G401.6 (cell line): ENCODE measurements around the gene CLEC17A.
"Not testable (repeated sequence)": the region's sequence is repeated elsewhere in the genome, so short reads cannot be mapped to it uniquely, and the experiment has no call there.

Experiments used
- FAIRE-seq: peaks from 2 replicates; lab custom pipeline; 2012; peaks lifted over from hg19 to GRCh38; lab: Jason Lieb, UNC

Gene CLEC17A

GRCh38 chr19:14584372-14584771 lies 1.5 kb downstream of the CLEC17A start:
- FAIRE-seq = not testable (repeated sequence)

DNA sequence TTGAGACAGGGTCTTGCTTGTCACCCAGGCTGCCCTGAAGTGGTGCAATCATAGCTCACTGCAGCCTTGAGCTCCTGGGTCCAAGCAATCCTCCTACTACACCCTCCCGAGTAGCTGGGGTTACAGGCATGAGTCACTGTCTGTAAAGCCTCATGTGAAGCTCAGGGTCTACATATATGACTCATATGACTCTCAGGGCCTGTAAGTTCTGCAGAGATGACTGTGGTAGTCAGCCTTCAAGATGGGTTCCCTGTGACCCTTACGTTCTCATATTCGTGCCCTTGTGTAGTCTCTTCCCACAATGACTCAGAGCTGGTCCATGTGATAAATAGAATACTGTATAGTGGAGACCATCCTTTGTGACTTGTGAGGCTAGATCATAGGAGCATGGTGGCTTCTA lies 2.3 kb downstream of the CLEC17A start:
- not testable (repeated sequence) for FAIRE-seq

- FAIRE-seq = not testable (repeated sequence)
These were observed 6.5 kb downstream of the CLEC17A start for GRCh38 chr19:14589433-14589832.

DNA sequence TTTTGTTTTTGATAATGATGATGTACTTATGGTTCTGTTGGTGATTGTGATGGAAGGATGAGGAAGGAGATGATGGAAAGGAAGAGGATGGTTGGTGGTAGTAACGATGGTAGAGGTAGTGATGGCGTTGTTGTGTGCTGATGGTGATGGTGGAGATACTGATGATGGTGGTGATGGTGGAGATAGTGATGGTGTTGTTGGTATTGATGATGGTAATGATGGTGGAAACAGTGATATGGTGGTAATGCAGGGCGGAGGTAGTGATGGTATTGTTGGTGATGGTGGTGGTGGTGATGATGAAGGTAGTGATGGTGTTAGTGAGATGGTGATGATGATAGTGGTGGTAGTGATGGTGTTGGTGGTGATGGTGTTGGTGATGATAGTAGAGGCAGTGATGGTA lies 12.7 kb downstream of the CLEC17A start:
- no peak for FAIRE-seq

DNA sequence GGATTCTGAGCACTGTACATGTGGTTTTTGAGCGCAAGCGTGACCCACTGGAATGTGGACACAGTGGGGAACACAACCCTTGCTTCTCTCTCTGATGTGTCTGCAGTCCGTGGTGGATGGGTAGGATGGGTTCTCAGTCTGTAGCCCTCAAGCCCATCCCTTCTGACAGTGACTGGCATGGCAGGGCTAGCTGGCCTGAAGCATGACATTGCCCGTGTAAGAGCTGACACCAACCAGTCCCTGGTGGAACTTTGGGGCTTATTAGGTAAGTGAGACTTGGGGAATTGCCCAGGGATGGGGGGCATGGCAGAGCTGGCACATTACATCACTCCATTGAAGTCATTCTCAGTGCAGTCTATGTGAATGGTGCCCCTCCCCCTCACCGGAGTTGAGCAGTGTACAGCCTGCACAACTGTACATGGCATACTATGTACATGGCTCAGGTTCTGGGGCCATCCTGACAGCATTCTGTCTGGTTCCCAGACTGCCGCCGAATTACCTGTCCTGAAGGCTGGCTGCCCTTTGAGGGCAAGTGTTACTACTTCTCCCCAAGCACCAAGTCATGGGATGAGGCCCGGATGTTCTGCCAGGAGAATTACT lies 16.8 kb downstream of the CLEC17A start:
- FAIRE-seq = no peak

GRCh38 chr19:14603990-14604387 lies 21.1 kb downstream of the CLEC17A start:
- no peak for FAIRE-seq

DNA sequence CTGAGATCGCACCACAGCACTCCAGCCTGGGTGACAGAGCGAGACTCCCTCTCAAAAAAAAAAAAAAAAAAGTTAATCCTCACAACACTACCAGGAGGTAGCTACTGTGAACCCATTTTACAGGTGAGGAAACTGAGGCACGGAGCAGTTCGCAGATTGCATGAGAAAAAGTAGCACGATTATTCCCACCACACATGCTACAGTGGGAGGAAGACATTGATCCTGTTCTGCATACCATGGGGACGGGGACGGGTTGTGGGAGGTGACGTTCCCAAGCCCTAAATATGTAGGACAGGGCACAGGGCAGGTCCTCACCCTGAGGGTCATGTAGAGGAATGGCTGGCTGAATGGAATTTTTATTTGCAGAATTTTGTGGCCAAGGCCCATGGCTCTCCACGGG lies 23.7 kb downstream of the CLEC17A start:
- FAIRE-seq = no peak

- no peak for FAIRE-seq
These were observed 28.2 kb downstream of the CLEC17A start for GRCh38 chr19:14611051-14611450.

- FAIRE-seq = not testable (repeated sequence)
These were observed 29.4 kb downstream of the CLEC17A start for GRCh38 chr19:14612242-14612641.

GRCh38 chr19:14612657-14613056 lies 29.8 kb downstream of the CLEC17A start:
- FAIRE-seq = no peak

GRCh38 chr19:14613399-14614098 lies 30.7 kb downstream of the CLEC17A start:
- FAIRE-seq = not testable (repeated sequence)

DNA sequence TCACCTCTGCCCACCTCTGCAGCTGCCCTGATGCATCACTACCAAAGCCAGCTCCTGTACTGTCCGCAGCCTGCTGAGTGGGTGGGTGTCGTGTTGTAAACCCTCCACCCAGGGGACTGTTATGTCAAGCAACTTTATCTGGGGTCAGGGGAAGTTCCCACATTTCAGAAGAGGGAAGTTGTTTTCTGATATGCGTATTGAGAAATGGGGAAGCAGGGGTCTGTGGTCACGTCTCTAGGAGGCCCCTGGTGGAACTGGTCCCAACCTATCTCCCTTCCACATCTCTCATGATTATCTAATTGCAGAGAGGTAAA lies 31.2 kb downstream of the CLEC17A start:
- FAIRE-seq = no peak

DNA sequence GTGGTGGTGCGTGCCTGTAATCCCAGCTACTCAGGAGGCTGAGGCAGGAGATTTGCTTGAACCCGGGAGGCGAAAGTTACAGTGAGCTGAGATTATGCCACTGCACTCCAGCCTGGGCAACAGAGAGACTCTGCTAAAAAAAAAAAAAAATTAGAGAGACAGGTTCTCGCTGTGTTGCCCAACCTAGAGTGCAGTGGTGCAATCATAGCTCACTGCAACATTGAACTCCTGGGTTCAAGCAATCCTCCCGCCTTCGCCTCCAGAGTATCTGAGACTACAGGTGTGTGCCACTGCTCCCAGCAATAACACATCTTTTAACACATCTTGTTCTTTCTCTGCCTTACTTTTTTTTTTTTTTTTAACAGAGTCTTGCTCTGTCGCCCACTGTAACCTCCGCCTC lies 32.7 kb downstream of the CLEC17A start:
- FAIRE-seq = no peak

GRCh38 chr19:14616407-14616806 lies 33.5 kb downstream of the CLEC17A start:
- no peak for FAIRE-seq

DNA sequence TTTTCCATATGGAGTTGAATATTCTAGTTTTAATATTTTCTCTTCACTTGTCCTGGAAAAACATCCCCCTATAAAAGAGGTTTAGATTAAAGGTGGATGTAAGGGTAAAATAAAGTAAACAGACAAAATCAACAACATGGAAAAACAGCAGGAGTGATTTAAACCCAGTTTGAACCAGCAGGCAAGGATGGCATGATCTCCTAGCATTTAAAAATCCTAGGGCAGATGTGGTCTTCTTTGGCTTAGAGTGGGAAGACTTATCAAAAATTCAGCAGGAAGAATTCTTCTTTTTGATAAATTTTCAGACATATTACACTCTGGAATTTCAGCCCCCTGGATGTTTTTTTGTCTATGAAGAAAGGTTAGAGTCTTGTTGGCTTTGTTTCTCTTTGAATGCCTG lies 36.5 kb downstream of the CLEC17A start:
- FAIRE-seq = no peak

DNA sequence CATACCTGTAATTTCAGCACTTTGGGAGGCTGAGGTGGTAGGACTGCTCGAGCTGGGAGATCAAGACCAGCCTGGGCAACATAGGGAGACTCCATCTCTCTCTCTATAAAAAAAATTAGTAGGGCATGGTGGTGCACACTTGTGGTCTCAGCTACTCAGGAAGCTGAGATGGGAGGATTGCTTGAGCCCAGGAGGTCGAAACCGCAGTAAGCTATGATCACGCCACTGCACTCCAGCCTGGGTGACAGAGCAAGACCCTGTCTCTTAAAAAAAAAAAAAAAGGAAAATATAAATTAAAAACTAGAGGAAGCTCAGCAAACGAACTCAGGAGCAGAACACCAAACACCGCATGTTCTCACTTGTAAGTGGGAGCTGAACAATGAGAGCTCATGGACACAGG lies 41.6 kb downstream of the CLEC17A start:
- not testable (repeated sequence) for FAIRE-seq

DNA sequence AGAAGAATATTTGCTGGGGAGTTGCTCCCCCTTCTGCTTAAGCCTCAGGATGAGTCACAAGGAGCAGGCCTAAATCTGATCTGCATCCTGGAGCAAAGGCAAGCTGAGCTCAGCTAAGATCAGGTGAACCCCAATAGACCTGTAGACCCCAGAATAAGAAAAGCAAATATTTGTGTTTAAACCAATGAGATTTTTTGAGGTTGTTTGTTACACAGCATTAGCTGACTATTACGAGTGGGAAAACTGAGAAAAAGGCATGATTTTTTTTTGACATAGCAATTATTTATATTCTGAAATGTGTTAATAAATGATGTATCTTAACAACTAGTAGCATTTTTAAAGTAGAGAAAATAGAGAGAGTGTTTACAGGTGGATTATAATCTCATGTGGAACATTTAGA lies 46.7 kb downstream of the CLEC17A start:
- no peak for FAIRE-seq

GRCh38 chr19:14632286-14632685 lies 49.4 kb downstream of the CLEC17A start:
- peak; percentile 50 for FAIRE-seq

GRCh38 chr19:14639536-14640277 lies 56.8 kb downstream of the CLEC17A start:
- FAIRE-seq = no peak

DNA sequence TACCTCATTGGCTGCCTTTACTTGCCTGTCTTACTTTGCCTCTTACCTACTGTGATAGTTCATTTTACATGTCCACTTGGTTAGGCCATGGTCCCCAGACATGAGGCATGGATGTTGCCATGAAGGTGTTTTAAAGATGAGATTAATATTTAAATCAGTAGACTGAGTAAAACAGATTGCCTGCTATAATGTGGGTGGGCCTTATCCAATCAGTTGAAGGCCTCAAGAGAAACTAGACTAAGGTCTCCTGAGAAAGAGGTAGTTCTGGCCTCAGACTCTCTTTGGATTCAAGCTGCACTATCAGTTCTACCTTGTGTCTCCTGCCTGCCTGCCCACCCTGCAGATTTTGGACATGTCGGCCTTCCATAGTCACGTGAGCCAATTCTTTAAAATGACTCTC lies 65.6 kb downstream of the CLEC17A start:
- no peak for FAIRE-seq

DNA sequence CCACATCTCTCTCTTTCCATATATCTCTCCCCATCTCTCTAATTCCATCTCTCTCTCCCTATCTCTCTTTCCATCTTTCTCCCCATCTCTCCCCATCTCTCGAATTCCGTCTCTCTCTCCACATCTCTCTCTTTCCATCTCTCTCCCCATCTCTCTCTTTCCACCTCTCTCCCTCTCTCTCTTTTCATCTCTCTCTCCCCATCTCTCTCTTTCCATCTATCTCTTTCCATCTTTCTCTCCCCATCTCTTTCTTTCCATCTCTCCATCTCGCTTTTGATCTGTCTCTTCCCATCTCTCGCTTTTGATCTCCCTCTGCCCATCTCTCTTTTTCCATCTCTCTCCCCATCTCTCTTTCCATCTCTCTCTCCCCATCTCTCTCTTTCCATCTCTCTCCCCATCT lies 66.1 kb downstream of the CLEC17A start:
- FAIRE-seq = no peak

GRCh38 chr19:14650161-14650560 lies 67.3 kb downstream of the CLEC17A start:
- no peak for FAIRE-seq

- FAIRE-seq = no peak
These were observed 72.1 kb downstream of the CLEC17A start for GRCh38 chr19:14654786-14655560.
